ENCODE data around the gene HPCAL1. TPM values are rescaled to one million over a fixed set of nuclear protein-coding genes. Genes with fewer than 3 reads are reported as not detected.

HPCAL1 gene
- total and polyA plus RNA-seq, 2 donors (not counting 3 experiments of a cell fraction or from before 2014, with no cell fraction given), result 56.5 to 77.4 TPM

DNA sequence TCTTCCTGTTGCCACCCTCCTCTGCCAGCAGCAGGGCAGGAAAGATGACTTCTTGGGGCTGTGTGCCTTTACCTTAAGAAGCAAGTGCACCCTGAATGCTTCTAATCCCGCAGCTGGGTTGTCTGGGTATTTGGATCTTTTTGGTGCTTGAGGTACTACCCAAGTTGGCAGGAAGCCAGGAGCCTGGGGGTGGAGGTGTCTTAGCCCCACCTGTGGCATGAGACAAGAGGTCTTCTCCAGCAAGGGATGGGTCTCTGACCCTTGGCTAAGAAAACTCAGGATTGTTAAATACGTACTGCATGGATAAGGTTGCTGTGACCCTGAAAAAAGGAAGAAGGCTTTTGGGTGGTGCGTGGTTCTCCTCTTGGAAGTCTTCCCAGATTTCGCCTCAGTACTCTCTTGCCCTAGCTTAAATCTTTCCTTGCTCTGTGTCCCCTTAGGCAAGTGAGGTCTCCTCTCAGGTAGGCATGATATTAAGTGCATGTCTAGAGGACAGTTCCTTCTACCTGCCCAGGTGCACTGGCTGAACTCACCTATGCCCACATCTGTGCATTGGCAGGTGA, 4.3 kb downstream of the HPCAL1 start:
- Histone ChIP-seq H3K36me3 (ENCODE audit: control insufficient read depth in 2 of 2, extremely low read depth in 1 of 2, insufficient read depth in 2 of 2, low read length in 2 of 2) (no peaks in the 10 kb centered on the region), H3K4me2 (ENCODE audit: insufficient read depth, low read length) (no peak overlapping the region), H3K4me1 (ENCODE audit: control insufficient read depth, extremely low read depth, insufficient read depth, low read length) (peaks cover 10% of the 10 kb centered on the region), H3K27ac (ENCODE audit: insufficient read depth, low read depth, low read length) (no peak overlapping the region), H3K4me3 (replicated peaks in 1 of 3; ENCODE audit: insufficient read depth in 1 of 3, low read depth in 1 of 3, low read length in 3 of 3) (no peak overlapping the region), H3K9me3 (replicated peaks; ENCODE audit: control insufficient read depth, insufficient read depth, low read length) (no peaks in the 10 kb centered on the region), H3K9me1 (replicated peaks; ENCODE audit: control insufficient read depth, extremely low read depth, insufficient read depth, low read length) (no peaks in the 10 kb centered on the region), H3K27me3 (ENCODE audit: control insufficient read depth in 2 of 2, insufficient read depth in 2 of 2, low read length in 2 of 2) (no peaks in the 10 kb centered on the region), H2AFZ (ENCODE audit: low read depth, low read length) (no peak overlapping the region), H3K79me2 (ENCODE audit: control insufficient read depth, insufficient read depth, low read length) (peaks cover 83% of the 10 kb centered on the region), H3K9ac (replicated peaks; ENCODE audit: extremely low read depth, insufficient read depth, low read length) (no peak overlapping the region), H4K20me1 (replicated peaks; ENCODE audit: control insufficient read depth, extremely low read depth, insufficient read depth, low read length) (no peaks in the 10 kb centered on the region)
- no peak for FAIRE-seq
- ChIA-PET POLR2A (no interaction called here), CTCF (interaction anchor here (1.1 to 8.4 kb wide), 5 partner anchors 14 to 166 kb away, joined by 3 to 142 read pairs (median 31); no protein-coding TSS in a partner anchor)
- intact Hi-C loops (cut with micrococcal nuclease) (no loop called here), dilution Hi-C loops (cut with MboI; ENCODE audit: extremely low pct_ligation_motif_present, low sequenced_read_pairs) (no loop called here)
- BruUV-seq (replicated peaks), result no TSS peak
- no peak for DNase-seq (ENCODE audit: low read depth, low spot score)
- TF ChIP-seq MAX (IDR thresholded peaks at IDR 0.05; ENCODE audit: insufficient read depth, insufficient read length) (no peak), MYC (IDR thresholded peaks at IDR 0.05; ENCODE audit: low read depth, low read length) (no peak)

DNA sequence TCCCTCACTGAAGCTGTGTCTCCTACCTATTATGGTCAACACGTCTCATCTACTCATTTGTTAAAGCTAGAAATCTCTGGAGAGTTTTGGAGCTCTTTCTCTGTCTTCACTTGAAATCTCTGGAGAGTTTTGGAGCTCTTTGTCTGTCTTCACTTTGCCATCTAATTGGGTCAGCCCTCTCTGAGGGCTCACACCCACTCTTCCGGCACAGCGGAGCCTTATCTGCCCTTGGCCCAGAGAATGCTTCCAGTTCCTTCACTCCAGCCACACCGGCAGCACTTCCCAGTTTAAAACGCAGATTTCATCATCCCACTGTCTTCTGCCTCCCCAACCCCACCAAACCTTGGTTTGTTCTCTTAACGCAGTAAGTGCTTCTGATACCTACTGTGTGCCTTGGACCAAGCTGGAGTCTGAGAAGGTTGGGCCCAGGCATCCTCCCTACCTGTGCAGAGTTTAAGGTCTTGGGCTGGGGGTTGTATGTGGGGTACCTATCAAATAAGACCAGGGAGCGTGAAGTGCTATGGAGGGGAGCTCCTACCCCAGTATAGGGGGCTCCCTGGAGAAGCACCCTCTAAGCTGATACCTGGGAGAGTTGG, 5.0 kb downstream of the HPCAL1 start:
- ChIA-PET POLR2A (no interaction called here), CTCF (interaction anchor here (0.6 to 8.4 kb wide), 5 partner anchors 13 to 183 kb away, joined by 3 to 142 read pairs (median 3); no protein-coding TSS in a partner anchor)
- no peak for TF ChIP-seq FOS (IDR thresholded peaks at IDR 0.05; ENCODE audit: borderline replicate concordance, insufficient read depth, low read length)
- Histone ChIP-seq H3K9ac (replicated peaks; ENCODE audit: extremely low read depth, insufficient read depth, low read length) (no peak overlapping the region), H3K4me2 (ENCODE audit: insufficient read depth, low read length) (no peak overlapping the region), H3K36me3 (ENCODE audit: control insufficient read depth in 2 of 2, extremely low read depth in 1 of 2, insufficient read depth in 2 of 2, low read length in 2 of 2) (no peaks in the 10 kb centered on the region), H3K4me1 (ENCODE audit: control insufficient read depth, extremely low read depth, insufficient read depth, low read length) (peaks cover 8% of the 10 kb centered on the region), H3K4me3 (replicated peaks in 1 of 3; ENCODE audit: insufficient read depth in 1 of 3, low read depth in 1 of 3, low read length in 3 of 3) (no peak overlapping the region), H3K79me2 (ENCODE audit: control insufficient read depth, insufficient read depth, low read length) (peaks cover 90% of the 10 kb centered on the region), H3K27ac (ENCODE audit: insufficient read depth, low read depth, low read length) (no peak overlapping the region), H3K27me3 (ENCODE audit: control insufficient read depth in 2 of 2, insufficient read depth in 2 of 2, low read length in 2 of 2) (no peaks in the 10 kb centered on the region), H2AFZ (ENCODE audit: low read depth, low read length) (no peak overlapping the region), H3K9me1 (replicated peaks; ENCODE audit: control insufficient read depth, extremely low read depth, insufficient read depth, low read length) (no peaks in the 10 kb centered on the region), H4K20me1 (replicated peaks; ENCODE audit: control insufficient read depth, extremely low read depth, insufficient read depth, low read length) (no peaks in the 10 kb centered on the region), H3K9me3 (replicated peaks; ENCODE audit: control insufficient read depth, insufficient read depth, low read length) (no peaks in the 10 kb centered on the region)
- DNase-seq (ENCODE audit: low read depth, low spot score) (no peak), FAIRE-seq (no peak)
- BruUV-seq (replicated peaks), result no TSS peak
- intact Hi-C loops (cut with micrococcal nuclease) (no loop called here), dilution Hi-C loops (cut with MboI; ENCODE audit: extremely low pct_ligation_motif_present, low sequenced_read_pairs) (no loop called here)

Data from endothelial cell of umbilical vein (primary cell).